KOPT-K1 (cell line): Measurements from ENCODE around the gene LIPA.
"Not testable (repeated sequence)": the region's sequence is repeated elsewhere in the genome, so short reads cannot be mapped to it uniquely, and the experiment has no call there.

Experiments used
- H3K27ac ChIP-seq: fragments of 200-600 bp; sonication (generic); 2 replicates; pipeline ENCODE4 v1.5.1; 2016; ENCODE audit warnings: antibody characterized with exemption, mild to moderate bottlenecking, low read depth, low read length; ENCODE audit not compliant: poor library complexity, severe bottlenecking
- H3K36me3 ChIP-seq: fragments of 200-600 bp; sonication (generic); 2 replicates; pipeline ENCODE4 v1.5.1; 2017; ENCODE audit warnings: antibody characterized with exemption, mild to moderate bottlenecking, low read length, moderate library complexity; ENCODE audit not compliant: insufficient read depth
- H3K9me3 ChIP-seq: fragments of 200-600 bp; sonication (generic); 2 replicates; pipeline ENCODE4 v1.5.1; 2017; ENCODE audit warnings: antibody characterized with exemption, low read length, mild to moderate bottlenecking; ENCODE audit not compliant: insufficient read depth, poor library complexity, severe bottlenecking

Gene LIPA

GRCh38 chr10:89184638-89185037 is 66.9 kb downstream of the LIPA start:
- Histone ChIP-seq H3K36me3 (no peaks in the 10 kb centered on the region), H3K9me3 (no peaks in the 10 kb centered on the region), H3K27ac (no peak overlapping the region)

- no peaks in the 10 kb centered on the region for H3K36me3 ChIP-seq
- H3K9me3 ChIP-seq: no peaks in the 10 kb centered on the region
- no peak overlapping the region for H3K27ac ChIP-seq
These were observed 68.0 kb downstream of the LIPA start for GRCh38 chr10:89183571-89183970.

- Histone ChIP-seq H3K27ac (no peak overlapping the region), H3K36me3 (no peaks in the 10 kb centered on the region), H3K9me3 (no peaks in the 10 kb centered on the region)
These were observed 68.7 kb downstream of the LIPA start for GRCh38 chr10:89182894-89183293.

GRCh38 chr10:89175816-89176215 is 75.8 kb downstream of the LIPA start:
- Histone ChIP-seq H3K27ac (no peak overlapping the region), H3K36me3 (no peaks in the 10 kb centered on the region), H3K9me3 (no peaks in the 10 kb centered on the region)

GRCh38 chr10:89173075-89173474 is 78.5 kb downstream of the LIPA start:
- no peaks in the 10 kb centered on the region for H3K9me3 ChIP-seq
- no peak overlapping the region for H3K27ac ChIP-seq
- no peaks in the 10 kb centered on the region for H3K36me3 ChIP-seq

- H3K36me3 ChIP-seq: no peaks in the 10 kb centered on the region
- H3K27ac ChIP-seq: no peak overlapping the region
- no peaks in the 10 kb centered on the region for H3K9me3 ChIP-seq
These were observed 79.6 kb downstream of the LIPA start for GRCh38 chr10:89171996-89172395.

GRCh38 chr10:89171263-89171872 is 80.2 kb downstream of the LIPA start:
- Histone ChIP-seq H3K27ac (no peak overlapping the region), H3K36me3 (no peaks in the 10 kb centered on the region), H3K9me3 (no peaks in the 10 kb centered on the region)

GRCh38 chr10:89168354-89168900 is 83.1 kb downstream of the LIPA start:
- H3K36me3 ChIP-seq, H3K27ac ChIP-seq, H3K9me3 ChIP-seq: not testable (repeated sequence)

- H3K27ac ChIP-seq: no peak overlapping the region
- H3K9me3 ChIP-seq: no peaks in the 10 kb centered on the region
These were observed 83.7 kb downstream of the LIPA start for GRCh38 chr10:89167915-89168314.

GRCh38 chr10:89165923-89166322 is 85.7 kb downstream of the LIPA start:
- Histone ChIP-seq H3K27ac (no peak overlapping the region), H3K9me3 (no peaks in the 10 kb centered on the region), H3K36me3 (no peaks in the 10 kb centered on the region)

More at GRCh38 chr10:89167915-89168314, 83.7 kb downstream of the LIPA start:
- no peaks in the 10 kb centered on the region for H3K36me3 ChIP-seq

- H3K27ac ChIP-seq: no peak overlapping the region
These were observed 86.7 kb downstream of the LIPA start for GRCh38 chr10:89164920-89165319.

GRCh38 chr10:89164080-89164479 is 87.5 kb downstream of the LIPA start:
- Histone ChIP-seq H3K36me3 (no peaks in the 10 kb centered on the region), H3K27ac (no peak overlapping the region), H3K9me3 (no peaks in the 10 kb centered on the region)

More at GRCh38 chr10:89164920-89165319, 86.7 kb downstream of the LIPA start:
- Histone ChIP-seq H3K9me3 (no peaks in the 10 kb centered on the region), H3K36me3 (no peaks in the 10 kb centered on the region)
